ENCODE data around the gene ORMDL3.

- TF ChIP-seq, protein P1, sequence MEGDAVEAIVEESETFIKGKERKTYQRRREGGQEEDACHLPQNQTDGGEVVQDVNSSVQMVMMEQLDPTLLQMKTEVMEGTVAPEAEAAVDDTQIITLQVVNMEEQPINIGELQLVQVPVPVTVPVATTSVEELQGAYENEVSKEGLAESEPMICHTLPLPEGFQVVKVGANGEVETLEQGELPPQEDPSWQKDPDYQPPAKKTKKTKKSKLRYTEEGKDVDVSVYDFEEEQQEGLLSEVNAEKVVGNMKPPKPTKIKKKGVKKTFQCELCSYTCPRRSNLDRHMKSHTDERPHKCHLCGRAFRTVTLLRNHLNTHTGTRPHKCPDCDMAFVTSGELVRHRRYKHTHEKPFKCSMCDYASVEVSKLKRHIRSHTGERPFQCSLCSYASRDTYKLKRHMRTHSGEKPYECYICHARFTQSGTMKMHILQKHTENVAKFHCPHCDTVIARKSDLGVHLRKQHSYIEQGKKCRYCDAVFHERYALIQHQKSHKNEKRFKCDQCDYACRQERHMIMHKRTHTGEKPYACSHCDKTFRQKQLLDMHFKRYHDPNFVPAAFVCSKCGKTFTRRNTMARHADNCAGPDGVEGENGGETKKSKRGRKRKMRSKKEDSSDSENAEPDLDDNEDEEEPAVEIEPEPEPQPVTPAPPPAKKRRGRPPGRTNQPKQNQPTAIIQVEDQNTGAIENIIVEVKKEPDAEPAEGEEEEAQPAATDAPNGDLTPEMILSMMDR (IDR thresholded peaks at IDR 0.05; ENCODE audit: borderline replicate concordance, extremely low read depth, low read length, poor library complexity, severe bottlenecking), result no peak
- TF ChIP-seq EZH2 (IDR thresholded peaks at IDR 0.05; ENCODE audit: borderline replicate concordance, low read depth, low read length, severe bottlenecking), result no peak
Observed at GRCh38 chr17:39915559-39915958, 11.8 kb downstream of the ORMDL3 start.

Measured in DND-41 (cell line).